NCI-H146 treated with DMSO at 0.1 percent for 48 hours (cell line): ENCODE data around the gene NLGN1.
"Not testable (repeated sequence)": the region's sequence is repeated elsewhere in the genome, so short reads cannot be mapped to it uniquely, and the experiment has no call there.

Source experiments
- DNase-seq: peaks from one replicate; lab custom pipeline; 2025; ENCODE audit not compliant: unreplicated experiment; lab: John Stamatoyannopoulos, UW

NLGN1 gene

DNA sequence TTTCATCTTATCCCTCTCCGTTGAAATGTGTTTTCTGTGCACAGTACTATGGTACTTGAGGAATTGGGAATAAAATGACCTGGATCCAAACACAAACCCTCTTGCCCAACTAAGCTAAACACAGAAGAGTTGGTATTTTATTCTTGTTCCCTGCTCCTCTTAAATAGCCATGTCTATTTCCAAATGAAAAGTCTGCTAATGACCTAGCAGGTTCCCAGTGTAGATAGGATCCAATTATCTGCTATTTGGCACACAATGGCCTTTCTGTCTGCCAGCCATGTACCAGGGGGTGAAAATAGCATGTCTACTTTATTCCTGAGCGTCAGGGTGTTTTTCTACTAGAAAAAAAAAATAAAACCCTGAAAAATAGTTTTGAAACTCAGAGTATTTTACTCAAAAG is 804.6 kb downstream of the NLGN1 start:
- peak; percentile 96 for DNase-seq

DNA sequence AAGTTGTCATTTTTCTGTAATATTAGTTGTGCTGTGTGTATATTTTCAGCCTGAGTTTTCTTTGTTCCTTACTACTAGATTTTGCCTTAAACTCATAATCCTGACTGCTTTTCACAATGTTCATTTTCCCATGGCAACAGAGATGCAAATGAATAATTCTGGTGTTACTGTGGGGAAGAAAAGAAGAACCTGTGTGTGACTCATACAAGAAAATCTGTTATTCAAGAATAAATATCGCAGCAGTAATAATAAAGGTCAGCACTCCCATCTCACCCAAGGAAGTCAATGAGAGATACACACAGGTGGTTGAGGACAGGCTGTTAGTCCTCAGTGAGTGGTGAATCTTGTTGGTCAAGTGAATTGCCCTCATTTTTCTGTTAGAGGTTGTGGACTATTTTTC is 805.0 kb downstream of the NLGN1 start:
- peak; percentile 89 for DNase-seq

DNA sequence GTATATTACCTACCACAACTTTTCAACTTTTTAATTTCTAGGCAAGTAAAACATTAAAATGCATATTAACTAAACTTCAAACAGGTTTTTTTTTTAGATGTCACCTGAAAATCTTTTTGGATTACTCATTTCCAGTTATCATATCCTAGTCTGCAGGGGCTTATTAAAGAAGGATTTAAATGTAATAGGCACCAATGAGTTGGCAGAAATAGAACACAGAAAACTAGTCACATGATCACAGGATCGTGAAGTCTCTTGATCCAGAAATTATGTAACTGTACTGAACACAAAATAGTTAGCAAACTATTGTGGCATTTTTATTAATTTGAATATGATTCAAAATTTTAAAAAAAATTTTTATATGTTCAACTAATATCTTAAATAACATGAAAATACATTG is 807.2 kb downstream of the NLGN1 start:
- no peak for DNase-seq

DNA sequence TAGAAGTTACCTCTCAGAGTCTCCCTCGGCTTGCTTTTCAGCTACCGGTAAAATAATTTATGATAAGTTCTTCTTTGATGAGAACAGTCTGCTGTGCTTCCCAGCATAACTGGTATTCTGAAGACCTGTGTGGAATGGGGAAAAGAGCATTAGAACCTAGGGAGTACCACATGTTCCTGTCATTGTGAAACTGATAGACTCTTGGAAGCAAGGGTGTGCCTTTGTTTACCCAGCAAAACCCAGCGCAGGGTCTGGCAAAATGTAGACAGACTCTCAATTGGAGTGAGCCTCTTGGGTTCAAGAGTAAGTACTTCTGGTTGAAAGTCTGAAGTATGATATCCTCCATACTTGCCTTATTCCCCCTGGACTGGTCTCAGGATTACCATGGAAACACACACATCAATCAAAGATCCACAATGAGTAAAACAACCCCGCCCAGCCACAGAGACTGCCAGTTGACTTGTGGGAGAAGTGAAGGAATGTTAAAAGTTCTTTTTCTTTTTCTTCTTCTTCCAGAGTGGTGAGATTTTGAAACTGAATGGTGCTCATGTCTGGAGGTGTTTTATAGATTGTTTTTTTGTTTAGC is 809.2 kb downstream of the NLGN1 start:
- no peak for DNase-seq

DNA sequence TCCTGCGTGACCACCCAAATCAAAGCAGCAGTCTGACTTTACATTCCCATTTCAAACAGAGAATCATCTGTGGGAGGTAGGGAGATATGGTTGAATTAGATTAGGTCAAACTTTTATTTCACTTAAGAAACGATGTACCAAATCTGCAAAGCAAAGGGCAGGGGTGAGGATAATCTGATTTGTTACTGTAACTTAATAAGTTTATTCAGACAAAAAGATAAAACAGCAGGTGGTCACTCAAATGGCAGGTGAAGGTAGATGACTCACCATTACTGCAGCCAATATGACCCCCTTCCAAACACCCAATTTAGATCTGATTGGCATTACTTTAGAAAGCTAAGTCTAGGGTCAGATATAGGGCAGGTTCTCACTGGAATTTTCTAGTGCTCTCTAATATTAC is 810.6 kb downstream of the NLGN1 start:
- DNase-seq, result peak; percentile 98

DNA sequence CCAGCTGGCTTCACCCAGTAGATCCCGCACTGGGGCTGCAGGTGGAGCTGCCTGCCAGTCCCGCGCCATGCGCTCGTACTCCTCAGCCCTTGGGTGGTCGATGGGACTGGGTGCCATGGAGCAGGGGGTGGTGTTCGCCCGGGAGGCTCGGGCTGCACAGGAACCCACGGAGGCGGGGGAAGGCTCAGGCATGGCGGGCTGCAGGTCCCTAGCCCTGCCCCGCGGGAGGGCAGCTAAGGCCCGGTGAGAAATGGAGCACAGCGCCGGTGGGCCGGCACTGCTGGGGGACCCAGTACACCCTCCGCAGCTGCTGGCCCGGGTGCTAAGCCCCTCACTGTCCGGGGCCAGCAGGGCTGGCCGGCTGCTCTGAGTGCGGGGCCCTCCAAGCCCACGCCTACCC is 814.4 kb downstream of the NLGN1 start:
- DNase-seq, result not testable (repeated sequence)

DNA sequence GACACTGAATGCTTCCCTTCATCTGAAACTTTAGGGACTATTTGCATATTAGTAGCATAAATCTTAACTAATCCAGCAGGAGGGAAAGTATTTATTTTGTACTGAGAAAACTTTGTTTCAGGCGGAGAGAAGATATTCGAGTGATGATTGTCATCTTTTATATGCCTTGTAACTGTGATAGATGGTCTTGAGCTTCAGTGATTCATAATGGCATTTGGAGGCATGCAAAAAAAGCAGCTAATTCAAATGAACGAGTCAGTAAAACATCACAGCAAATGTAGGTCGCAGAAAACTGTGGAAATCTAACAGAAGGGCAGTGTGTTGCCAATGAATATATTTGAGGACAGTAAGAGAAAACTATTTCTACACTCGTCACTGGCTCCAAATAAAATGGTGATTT is 817.9 kb downstream of the NLGN1 start:
- DNase-seq, result no peak

DNA sequence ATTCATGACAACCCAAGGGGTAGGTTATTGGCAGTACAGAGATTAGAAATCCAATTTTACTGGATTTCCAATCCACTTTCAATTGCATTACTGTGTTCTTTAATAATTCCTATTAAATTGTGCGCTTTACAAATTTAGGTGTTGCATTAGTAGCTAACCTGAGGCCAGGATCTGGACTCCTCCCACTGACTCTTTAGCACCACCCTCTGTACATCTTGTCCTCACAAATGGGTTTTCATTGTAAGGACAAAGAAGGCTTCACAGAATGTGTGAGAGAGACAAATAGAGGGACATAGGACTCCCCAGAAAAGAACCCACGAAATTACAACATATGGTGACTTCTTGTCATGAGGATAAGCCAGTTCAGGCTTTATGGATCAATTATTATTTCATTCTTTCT is 818.5 kb downstream of the NLGN1 start:
- no peak for DNase-seq

DNA sequence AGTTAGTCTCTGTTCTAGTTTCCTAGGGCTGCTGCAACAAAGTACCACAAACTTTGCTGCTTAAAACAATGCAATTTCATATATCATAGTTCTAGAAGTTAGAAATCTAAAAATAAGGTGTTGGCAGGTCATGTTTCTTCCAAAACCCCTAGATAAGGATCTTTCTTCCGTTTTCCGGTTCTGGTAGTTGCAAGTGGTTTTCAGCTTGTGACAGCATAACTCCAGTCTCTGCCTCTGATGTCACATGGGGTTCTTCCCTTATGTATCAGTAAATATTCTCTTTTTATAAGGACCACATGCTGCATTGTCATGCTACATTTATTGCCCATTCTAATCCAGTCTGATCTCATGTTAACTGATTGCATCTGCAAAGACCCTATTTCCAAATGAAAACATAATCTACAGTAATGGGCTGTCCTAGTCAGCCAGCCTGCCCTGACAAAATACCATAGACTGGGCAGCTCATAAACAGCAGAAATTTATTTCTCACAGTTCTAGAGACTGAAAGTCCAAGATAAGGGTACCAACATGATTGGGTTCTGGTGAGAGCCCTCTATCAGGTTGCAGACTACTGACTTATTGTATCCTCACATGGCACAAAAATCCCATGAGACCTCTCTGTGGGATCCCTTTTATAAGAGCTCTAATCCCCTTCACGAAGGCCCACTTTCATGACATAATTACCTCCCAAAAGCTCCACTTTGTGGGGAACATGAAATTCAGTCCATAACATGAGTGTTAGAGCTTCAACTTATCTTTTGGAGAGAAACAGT is 819.6 kb downstream of the NLGN1 start:
- DNase-seq, result no peak

DNA sequence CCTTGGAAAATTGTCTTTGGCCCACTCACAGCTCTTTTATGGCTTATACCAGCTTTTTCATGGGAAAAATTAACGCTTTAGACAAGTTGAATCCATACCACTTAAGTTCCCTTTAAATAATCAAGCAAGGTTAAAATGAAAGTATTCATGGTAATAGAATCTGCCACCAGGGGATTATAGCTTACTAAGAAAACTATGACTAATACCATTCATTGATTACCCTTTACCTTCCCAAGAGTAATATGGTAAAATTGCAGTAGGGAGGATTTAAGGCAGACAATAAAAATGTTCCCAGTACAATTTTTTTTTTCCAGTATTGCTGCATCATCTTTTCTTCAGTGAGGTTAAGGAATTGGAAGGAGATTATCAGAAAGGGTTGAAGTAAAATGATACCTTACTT is 820.5 kb downstream of the NLGN1 start:
- DNase-seq, result no peak

DNA sequence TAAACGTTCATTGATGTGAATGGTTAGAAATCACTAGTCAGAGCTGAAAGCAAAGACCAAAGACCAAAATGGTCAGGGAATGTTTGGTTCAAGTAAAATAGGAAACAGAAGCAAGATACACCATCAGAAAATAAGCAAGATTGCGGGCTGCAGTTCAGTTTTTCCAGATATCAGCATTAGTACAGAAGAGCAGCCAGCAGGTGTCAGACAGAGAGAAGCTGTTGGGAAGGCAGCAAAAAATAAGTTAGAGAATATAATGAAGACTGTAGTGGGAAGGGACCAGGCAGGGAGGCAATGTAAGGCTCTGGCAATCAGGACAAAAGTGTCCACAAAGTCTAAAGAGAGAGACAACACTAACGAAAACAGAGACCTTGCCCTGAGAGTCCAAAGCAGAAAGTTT is 822.2 kb downstream of the NLGN1 start:
- DNase-seq, result peak; percentile 55

DNA sequence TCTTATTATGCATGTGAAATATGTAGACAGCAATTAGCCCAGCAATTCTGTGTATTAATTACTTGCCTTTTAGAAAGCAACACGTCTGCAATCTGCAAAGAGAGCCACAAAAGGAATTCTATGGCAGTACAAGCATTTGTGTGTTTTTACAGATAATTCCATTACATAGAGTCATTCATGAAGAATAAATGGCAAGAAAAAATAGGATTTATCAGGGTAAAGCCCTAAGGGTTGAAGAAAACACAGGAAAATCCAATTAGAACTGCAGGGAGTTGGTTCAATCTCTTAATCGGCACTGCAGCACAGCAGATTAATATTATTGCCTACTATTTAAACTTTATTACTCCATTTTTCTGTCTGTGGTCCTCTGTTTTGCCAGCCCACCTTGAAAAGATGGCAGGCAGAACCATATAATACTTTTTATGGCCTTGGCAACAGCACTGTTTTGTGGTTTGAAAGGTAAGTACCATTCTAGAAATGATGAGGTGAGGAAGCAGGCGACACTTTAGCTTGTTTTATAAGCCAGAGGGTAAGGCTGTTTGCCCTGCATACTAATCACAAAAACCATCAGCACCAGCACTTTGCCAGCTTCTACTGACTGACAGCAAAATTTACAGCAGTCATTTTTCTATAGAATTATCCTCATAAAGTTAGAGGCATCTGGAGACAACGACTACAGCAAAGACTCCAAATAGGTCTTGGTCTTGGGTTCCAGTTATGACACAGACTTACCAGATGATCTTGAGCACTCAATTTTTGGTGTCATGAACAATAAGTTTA is 823.4 kb downstream of the NLGN1 start:
- DNase-seq, result peak; percentile 46

DNA sequence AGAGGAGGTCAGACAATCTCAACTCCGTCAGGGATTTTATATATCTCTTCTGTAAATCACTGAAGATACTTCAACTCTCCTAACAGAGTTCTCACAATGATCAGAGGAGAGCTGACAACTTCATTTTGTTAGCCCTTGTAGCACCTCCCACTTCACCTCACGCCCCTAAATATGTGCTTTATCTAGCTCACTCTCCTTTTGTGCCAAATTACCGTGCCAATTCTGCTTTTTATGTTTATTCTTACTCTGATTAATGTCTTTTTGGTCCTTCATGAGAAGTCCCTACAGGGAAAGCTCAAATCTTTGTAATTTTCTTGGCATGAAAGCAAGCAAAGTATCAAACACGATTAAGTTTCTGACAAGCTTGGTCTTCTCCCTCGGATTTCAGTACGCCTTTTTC is 825.5 kb downstream of the NLGN1 start:
- DNase-seq, result no peak

DNA sequence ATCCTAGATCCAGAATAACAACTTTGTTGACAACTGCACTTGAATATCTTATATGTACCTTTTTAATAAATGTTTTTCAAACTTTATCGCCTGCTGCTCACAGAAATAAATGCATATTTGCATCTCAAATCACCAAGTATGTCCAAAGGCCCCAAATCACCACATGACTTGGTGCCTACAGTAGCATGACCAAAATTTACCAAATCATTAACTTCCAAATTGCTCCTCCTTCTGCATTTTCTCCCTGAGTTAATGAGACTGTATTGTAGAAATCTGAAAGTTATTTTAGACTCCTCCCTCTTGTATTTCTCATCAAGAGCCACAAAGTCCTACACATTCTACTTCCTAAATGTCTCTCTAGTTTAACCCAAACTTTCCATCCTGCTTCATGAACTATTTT is 826.1 kb downstream of the NLGN1 start:
- no peak for DNase-seq

DNA sequence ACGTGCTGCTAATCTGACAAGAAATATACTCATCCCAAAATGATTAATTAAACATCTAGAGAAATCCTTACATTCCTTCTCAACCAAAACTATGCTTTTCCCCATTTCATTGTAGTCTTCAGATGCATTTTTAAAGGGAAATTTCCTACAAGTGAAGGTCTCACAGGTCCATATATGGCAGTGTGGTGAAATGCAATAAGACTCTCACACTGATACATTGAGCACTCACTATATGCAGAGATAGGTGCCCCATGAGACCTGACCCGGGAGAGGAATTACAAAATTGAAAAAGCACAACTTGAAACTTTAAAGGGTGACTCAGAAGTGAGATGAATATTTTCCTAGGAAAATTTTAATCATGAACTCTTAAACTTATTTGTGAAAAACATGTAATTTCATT is 832.4 kb downstream of the NLGN1 start:
- no peak for DNase-seq

DNA sequence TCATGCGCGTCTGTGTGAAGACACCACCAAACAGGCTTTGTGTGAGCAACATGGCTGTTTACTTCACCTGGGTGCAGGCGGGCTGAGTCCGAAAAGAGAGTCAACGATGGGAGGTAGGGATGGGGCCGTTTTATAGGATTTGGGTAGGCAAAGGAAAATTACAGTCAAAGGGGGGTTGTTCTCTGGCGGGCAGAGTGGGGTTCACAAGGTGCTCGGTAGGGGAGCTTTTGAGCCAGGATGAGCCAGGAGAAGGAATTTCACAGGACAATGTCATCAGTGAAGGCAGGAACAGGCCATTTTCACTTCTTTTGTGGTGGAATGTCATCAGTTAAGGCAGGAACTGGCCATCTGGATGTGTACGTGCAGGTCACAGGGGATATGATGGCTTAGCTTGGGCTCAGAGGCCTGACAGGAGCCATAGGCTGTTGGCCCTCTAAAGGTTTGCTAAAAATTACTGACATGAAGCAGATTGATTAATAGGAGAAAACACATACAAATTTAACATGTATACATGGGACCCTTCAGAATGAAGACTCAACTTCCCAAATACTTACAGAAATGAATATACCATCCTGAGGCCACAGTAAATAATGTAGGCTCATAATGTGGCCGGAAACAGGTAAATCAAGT is 834.6 kb downstream of the NLGN1 start:
- not testable (repeated sequence) for DNase-seq

DNA sequence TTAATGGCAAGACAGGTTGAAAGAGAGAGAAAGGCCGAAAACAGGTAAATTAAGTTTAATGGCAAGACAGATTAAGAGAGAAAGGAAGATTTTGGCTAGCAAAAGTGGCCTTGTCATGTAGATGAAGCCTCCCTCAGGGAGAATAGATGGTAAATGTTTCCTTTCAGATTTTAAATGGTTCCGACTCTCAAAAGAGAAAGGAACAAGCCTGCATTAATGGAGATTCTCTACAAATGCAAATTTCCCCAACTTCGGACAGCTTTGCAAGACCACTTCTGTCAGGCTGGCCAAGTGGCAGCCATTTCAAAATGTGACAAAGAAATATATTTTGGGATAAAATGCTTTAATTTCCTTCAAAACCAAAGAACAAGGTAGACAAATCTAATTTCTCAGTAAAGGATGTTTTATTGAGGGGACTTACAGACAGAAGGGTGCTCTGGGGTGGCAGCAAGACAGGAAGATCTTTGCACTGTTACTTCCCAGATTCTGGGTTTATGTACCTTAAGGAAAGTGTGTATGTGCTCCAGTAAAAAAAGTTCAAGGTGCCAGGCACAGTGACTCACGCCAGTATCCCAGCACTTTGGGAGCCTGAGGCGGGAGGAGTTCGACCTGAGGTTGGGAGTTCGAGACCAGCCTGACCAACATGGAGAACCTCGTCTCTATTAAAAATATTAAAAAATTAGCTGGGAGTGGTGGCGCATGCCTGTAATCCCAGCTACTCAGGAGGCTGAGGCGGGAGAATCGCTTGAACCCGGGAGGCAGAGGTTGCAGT is 835.3 kb downstream of the NLGN1 start:
- DNase-seq, result no peak

DNA sequence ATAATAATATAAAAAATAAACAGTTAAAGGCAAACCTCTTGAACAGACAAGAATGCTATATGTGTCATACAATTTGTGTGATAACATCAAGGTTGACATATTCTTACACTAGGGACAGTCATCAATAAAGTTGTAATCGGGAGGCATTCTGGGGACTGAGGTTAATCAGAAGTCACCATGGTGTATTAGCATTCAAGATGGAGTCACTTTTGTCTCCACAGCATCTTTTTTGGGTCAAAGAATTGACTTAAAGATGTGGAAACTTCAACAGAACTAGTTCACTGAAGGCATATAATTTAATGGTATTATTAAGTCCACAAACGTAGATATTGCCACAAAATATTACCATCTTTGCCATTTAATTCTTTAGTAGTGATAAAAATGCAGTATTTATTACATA is 836.0 kb downstream of the NLGN1 start:
- DNase-seq, result no peak

DNA sequence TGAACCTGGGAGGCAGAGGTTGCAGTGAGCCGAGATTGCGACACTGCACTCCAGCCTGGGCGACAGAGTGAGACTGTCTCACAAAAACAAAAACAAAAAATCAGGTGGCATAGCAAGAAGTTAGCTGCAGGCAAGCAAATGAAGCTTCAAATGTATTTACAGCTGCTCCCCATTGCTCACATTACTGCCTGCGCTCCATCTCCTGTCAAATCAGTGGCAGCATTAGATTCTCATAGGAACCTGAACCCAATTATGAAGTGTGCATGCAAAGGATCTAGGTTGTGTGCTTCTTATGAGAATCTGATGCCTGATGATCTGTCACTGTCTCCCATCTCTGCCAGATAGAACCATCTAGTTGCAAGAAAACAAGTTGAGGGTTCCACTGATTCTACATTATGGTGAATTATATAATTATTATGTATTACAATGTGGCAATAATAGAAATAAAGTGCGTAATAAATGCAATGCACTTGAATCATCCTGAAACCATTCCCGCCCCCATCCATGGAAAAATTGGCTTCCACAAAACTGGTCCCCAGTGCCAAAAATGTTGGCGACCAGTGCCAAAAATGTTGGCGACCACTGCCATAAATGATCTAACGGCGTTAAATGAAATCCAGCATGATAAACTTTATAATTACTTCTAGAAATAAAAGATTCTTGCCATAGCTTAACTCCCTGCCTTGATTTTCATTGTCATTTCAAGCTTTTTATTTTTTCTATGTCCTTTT is 844.9 kb downstream of the NLGN1 start:
- DNase-seq, result no peak

DNA sequence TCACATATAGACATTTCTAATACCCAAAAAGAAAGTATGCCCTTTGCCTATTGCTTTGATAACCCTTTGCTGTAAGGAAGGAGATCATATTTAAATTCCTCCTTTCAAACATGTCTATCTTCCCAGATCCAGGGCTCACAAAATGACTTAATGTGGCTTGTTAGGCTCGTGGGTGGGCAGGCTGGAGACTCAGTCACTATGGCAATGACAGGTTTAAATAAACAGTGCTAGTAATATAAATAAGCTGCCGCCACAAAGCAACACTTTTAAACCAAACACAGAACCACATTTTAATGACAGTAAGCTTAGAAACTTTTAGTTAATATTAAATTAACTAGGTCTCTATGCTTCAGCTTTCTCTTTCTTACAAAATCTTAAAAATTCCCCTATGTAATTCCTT is 845.6 kb downstream of the NLGN1 start:
- peak; percentile 63 for DNase-seq
